NCI-H187 (cell line): Measurements from ENCODE around the gene MCAM.

Source experiments
- DNase-seq, 2 experiments: peaks; one replicate each; lab custom pipeline; 2025; lab: John Stamatoyannopoulos, UW

Gene MCAM

DNA sequence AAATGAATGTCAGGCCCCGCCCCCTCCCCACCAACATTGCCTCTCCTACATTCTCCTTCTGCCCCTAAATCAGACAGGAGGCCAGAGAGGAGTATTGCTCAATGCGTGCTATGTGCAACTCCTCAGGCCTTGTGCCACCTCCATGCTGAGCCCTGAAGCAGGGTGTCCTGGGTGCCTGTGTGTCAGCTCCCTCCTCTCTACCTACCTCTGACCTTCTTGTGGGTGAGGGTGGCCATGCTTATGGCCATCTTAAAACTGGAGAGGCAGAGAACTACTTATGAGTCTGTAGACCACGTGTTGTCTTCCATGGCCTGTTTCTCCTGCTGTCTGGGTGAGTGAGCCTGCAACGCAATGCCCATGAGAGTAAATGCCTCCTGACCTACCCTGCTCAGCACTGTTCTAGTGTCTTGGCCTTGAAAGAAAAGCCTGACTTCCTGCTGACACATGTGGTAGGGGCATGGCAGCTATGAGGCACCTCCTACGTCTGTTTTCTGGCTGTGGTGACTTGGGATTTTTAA, 10.5 kb downstream of the MCAM start:
- no peak for DNase-seq

DNA sequence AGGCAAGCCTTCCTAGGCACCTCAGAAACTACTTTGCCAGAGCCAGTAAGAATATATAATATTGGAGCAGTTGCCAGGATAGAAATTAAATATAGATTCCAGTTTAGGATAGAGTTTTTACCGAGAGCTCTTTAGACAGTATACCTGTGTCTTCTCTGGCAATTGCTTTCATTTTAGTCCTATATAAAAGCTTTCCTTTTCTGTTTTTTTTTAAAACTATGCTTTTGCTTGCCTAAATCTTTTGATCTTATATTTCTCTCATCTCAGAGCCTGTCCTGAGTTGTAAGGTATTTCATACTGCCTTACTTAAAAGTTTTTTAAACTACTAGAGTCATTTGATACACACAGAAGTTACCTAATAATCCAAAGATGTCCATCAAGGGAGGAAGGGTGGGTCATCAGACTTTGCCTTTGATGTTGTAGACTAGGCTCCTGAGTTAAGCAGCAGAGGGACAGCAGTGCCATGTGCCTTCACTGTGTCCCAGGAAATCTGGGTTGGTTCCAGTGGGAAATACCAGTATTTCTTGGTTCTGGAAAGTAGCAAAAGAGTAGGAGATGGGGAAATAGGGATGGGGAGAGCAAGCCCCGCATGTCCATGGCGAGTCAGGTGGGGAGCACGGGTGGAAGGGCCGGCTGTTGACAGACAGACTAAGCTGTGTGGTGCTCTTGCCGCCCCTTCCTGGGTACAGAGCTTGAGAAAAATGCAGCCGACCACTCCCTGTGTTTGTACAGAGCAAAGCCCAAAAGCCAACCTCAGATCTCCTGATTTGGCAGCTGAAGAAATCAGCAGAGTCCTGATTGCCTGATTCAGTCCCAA, 11.2 kb downstream of the MCAM start:
- DNase-seq, result no peak

DNA sequence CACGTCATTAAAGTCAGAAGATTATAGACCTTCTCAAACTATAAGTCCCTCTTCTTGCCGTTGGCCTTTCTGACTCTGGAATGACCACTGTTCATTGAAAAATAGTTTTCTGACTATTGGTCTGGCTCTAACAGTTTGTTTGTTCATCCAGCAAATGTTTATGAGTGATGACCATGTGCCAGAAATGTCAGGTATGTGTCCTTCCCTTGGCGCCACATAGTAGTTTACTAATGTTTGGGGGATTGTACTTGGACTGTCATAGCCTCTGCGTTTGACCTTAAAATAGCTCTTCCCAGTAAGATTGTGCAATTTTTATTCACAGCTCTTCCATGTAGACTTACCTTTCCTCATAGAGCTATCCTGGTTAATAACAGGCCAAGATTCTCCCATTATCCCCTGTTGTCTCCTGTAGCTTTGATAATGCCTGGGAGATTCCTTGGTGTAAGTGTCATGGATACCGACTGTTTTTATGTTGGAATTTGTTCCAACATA, 13.7 kb downstream of the MCAM start:
- no peak for DNase-seq

DNA sequence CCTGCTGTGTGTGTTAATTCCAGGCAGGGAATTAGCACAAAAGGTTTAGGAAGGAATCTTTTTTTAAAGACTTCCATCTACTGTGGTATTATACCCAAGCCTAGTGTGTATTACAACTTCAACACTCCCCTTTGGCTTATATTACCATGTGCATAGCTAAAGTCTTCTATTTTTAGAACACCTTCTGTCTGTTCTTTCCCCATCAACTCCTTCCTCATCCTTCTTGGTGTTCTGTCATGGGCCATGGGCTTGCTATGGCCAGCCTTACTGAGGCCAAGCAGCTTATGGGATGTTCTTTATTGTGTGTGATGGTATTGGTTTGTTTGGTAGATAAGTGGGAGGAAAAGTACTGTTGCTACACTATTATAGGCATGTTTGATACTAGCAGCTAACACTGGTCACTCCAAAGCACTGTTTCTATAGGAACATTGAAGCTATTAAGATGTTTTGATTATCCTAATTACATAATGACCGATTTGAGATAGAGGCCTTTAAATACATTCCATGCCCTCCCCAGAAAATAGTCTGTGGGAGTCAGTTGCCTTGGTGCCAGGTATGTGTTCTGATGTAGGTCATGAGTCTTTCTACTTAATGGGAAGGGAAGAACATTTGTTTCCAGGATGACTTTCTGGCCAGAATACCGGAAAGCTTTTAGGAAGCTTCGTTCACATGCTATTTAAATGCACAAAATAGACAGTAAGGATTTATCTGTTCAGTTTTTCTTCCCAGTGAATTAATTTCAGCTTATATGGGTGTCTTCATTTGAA, 16.5 kb downstream of the MCAM start:
- DNase-seq, result no peak

DNA sequence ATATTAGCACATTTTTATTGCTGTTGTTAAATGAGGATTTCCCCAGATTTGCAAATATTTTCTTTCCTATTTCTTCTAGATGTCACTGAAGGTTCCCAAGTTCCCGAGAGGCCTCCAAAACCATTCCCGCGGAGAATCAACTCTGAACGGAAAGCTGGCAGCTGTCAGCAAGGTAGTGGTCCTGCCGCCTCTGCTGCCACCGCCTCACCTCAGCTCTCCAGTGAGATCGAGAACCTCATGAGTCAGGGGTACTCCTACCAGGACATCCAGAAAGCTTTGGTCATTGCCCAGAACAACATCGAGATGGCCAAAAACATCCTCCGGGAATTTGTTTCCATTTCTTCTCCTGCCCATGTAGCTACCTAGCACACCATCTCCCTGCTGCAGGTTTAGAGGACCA, 17.5 kb downstream of the MCAM start:
- DNase-seq, result no peak

DNA sequence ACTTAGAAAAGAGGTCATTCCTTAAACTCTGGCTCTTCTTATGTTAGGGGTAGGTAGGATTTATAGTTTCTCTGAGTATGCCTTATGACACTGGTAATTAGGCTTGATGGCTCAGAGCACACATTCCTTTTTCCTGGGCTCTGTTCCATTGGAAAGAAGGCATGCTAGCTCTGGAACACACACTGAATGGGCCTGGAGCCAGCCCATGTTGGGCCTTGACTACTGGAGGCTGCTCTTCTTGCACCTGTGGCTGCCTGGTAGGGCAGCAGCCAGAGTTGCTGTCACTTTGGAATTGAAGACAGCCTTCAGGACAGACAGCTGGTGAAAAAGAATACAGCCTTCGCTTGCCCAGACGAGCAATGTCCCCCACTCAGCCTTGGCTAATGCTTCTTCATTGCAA, 18.2 kb downstream of the MCAM start:
- no peak for DNase-seq

DNA sequence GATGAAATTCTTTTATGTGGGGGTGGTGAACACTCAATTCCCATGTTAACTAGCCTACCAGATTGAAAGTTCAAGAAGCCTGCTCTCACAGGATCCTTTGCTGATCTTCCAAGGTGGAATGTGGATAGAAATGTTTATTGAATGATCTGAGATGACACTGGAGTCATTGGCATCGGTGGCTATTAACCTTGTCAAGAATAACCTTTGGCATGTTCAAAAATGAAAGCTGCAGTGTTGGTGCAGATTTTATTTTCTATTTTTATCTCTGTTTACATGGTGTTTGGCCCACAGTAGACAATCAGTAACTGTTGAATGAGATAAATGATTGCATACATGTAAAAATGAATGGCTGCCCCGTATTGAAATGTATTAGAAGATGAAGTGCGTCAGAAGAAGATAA, 19.0 kb downstream of the MCAM start:
- DNase-seq, result no peak

DNA sequence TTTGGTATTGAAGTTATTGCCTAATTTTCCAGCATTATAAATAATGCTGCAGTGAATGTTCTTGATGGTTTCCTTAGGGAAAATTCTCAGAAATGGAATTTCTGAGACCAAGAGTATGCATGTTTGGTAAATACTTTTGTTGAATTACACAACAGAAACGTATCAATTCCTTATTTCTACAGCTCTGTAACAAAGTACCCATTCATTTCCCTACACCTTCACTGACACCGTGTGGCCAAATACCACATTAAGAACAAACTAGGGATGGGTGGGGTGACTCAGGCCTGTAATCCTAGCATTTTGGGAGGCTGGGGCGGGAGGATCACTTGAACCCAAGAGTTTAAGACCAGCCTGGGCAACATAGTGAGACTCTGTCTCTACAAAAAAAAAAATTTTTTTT, 21.8 kb downstream of the MCAM start:
- DNase-seq, result no peak

DNA sequence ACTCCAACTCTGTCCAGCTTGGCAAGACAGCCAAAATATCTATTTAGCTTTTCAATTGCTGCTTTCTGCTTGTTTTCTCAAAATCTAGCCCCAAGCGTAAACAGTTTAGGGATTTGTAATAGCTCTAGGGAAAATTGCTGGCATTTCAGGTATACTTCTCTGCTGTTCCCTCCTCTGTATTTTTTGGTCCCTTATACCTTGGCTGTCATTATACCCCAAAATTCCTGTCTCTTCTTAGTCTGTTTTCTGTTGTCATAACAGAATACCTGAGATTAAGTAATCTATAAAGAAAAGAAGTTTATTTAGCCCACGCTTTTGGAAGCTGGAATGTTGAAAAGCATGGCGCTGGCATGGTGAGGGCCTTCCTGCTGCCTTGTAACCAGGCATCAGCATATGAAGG, 23.5 kb downstream of the MCAM start:
- DNase-seq, result no peak

DNA sequence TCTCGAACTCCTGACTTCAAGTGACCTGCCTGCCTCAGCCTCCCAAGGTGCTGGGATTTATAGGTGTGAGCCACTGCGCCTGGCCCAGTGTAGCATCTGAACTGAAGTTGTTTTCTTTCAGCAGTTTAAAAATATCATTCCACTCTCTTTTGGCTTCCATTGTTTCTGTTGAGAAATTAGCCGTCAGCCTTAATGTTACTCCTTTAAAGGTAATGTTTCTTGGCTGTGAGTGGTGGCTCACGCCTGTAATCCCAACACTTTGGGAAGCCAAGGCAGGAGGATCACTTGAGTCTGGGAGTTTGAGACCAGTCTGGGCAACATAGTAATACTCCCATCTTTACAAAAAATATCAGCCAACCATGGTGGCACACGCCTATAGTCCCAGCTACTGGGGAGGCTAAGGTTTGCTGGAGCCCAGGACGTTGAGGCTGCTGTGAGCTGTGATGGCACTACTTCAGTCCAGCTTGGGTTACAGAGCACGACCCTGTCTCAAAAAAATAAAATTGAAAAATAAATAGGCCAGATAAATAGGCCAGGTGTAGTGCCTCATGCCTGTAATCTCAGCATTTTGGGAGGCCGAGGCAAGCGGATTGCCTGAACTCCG, 25.9 kb downstream of the MCAM start:
- no peak for DNase-seq

DNA sequence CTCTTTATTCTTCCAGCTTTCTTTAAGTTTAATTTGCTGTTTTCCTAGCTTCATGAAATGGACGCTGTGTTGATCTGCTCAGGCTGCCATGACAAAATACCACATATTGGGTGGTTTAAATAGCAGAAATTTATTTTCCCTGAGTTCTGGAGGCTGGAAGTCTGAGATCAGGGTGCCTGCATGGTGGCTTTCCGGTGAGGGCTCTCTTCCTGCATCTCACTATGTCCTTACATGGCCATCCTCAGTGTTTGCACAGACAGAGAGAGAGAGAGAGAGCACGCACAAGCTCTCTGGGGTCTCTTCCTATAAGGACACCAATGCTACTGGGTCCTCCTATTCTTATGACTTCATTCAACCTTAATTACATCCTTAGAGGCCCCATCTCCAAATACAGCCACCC, 28.7 kb downstream of the MCAM start:
- no peak for DNase-seq

DNA sequence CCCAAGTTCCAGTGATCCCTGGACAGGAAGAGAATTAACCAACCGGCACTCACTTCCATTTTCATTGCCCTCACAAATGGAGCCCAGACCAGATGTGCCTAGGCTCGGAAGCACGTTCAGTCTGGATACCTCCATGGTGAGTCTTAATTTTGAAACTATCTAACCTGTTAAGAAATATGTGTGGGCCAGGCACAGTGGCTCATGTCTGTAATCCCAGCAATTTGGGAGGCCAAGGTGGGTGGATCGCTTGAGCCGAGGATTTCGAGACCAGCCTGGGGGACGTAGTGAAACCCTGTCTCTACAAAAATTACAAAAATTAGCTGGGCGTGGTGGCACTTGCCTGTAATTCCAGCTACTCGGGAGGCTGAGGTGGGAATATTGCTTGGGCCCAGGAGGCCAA, 31.5 kb downstream of the MCAM start:
- no peak for DNase-seq

DNA sequence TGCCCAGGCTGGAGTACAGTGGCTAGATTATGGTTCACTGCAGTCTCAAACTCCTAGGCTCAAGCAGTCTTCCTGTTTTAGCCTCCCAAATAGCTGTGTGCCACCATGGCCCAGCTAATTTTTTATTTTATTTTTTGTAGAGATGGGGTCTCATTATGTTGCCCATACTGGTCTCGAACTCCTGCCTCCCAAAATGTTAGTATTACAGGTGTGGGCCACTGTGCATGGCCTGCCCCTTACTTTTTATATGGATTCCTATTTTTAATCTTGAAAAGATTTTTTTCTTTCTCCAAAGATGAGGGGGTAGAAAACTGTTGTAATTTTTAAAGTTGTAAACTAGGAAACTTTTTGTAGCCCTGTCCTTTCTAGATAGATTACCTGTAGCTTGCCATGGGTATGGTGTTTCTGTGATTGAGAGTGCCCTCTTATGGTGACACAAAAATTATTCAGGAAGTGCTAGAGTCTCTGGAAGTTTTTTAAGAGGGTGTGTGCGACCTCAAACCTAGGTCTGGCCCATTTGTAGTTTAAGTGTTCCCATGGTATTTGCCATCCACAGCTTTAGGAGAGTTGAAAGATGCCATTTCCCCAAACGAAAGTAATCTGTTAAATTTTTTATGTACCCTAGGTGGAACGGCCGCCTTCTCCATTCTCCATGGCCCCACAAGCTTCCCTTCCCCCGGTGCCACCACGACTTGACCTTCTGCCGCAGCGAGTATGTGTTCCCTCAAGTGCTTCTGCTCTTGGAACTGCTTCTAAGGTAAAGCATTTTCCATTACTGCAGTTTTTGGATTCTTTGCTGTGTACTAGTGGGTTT, 32.4 kb downstream of the MCAM start:
- DNase-seq, result no peak

DNA sequence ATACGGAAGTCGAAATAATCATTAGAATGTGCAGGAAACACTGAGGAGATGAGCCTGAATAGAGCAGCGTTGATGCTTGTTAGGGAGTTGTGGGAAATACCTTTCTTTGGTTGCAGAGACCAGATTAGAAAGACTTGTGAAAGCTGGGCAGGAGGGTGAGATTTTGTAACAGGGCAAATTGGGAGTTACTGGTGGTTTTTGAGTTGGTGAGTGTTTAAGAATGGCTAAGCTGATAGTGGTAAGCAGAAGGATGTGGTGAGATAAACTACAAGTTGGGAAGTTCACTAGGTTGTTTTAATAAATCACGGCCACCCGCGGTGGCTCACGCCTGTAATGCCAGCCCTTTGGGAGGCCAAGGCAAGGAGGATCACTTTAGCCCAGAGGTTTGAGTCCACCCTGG, 34.4 kb downstream of the MCAM start:
- no peak for DNase-seq

DNA sequence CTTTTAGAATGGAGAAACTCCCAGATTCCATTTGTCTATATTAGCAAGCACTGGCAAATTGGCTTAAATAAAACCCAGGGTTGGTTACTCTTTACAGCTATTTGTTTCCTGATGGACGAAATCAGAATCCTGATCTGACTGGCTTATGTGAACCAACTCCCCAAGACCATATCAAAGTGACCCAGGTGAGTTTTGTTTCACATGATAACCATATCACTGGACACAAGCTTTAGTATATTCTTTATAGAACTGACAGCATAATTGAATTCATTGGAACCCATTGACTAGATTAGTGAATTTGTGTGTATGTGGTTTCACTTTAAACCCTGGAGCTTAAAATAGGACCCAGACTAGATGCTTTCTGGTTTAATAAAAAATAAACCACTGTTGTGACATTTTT, 39.3 kb downstream of the MCAM start:
- DNase-seq, result no peak

DNA sequence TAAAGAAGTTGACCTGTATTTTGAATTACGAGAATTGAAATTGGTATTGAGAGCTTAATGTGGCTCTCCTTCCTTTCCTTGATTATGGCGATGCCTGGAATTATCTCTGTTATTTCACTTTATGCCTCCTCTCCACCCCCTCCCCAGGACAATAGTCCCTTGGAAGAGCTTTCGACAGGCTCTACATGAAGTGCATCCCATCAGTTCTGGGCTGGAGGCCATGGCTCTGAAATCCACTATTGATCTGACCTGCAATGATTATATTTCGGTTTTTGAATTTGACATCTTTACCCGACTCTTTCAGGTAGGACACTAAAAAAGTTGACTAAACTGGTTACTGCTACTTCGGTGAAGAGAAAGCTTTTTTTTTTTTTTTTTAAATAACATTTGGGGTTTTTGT, 43.2 kb downstream of the MCAM start:
- no peak for DNase-seq

DNA sequence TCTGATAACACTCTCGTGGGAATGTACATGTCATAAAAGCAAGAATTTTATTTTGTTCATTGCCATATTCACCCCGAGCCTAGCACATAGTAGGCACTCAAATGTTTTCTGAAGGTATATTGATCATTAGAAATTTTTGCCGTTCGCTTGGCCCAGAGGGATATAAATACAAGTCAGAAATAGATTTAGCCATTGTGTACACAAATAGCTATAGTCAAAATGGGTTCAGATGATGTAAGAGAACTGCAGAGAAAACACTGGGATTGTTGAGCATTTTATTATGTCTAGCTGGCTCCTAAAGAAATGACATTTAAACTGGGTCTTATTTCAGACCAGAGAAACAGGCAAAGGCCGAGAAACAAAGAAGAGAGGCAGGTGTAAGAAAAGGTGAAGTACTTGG, 49.3 kb downstream of the MCAM start:
- DNase-seq, result no peak

DNA sequence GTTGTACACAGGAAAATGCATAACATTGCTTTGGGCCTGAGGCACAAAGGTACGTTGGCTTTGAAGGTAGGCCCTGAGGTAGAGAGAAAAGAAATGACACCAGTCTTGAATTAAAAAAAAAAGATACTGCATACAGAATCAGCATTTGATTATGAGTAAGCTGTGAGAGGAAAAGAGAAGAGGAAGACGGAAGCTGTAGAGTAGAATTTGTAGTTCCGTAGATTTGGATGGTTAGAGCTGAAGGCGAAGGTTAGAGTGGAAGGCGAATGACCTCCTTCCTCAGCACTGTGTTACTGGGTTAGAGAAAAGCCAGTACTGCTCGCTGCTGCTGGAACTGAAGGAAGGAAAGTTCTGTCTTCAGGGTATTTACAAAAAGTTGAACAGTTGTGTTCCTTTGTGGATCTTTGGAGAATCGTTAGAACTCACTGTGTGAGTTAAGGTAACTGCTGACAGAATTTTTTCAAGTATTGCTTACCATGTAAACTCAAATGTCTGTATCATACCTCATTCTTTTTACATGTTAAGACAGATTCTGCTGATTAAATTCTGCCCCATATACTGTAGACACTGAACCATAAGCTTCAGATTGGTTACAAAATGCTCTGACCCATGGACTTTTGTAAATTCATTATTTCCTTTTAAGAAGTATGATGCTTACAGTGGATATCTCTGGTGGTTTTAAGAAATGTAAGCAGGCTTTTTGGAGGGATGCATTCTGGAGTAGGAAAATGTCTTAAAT, 50.2 kb downstream of the MCAM start:
- no peak for DNase-seq

DNA sequence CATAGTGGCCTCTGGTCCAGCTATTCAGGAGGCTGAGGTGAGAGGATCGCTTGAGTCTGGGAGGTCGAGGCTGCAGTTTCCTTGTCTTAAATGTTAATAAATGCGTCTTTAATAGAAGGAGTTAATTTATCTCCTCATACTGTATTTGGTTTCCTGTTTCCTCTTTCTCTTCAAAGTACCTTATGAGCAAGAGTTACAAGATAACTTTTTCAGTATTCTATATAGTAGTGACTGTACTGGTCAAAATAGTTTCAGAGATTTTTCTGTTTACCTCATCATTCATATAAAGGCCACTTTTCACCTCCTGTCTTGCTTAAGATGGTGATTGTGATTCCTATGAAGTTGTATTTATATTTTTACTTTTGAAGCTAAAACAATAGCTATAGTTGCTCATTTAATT, 50.9 kb downstream of the MCAM start:
- DNase-seq, result no peak

DNA sequence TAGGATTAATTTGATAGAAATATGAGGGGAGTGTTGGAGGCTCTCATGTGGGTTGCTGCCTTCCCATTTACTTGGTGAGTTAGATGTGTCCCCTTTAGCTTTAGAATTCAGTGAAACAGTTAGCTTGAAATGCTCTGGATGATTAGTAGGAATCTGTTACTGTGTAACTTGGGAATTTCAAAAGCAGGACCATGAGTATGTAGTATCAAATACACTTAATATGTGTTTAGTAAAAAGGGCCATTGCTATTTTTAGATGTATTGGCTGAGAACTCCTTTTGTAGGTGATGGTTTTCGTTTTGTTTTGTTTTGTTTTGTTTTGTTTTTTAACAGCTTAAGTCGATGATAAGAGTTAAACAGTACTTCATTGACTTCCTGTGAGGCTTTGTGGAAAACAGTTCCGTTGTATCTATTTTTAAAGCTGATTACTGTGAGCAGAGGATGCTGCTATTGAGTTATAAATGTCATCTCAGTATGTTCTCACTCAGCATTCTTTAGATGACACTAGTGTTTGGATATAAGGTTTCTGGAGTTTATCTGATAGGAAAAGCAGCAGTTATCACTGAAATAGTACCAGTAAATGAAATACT, 53.5 kb downstream of the MCAM start:
- DNase-seq, result no peak
